Skeletal muscle cell (primary cell): ENCODE measurements around the gene GPC6.
"Not testable (repeated sequence)": the region's sequence is repeated elsewhere in the genome, so short reads cannot be mapped to it uniquely, and the experiment has no call there.

ENCODE experiments used
- DNase-seq: peaks from one replicate; pipeline ENCODE4 v3.0.0-alpha.2; 2010; ENCODE audit warnings: low read depth
- H3K4me3 ChIP-seq: 2 replicates; pipeline ENCODE4 v1.5.1; 2011; ENCODE audit warnings: low read depth, mild to moderate bottlenecking, control low read depth, low read length, moderate library complexity

GPC6 gene

GRCh38 chr13:93305886-93306285 is 79.3 kb downstream of the GPC6 start:
- H3K4me3 ChIP-seq: no peak overlapping the region
- DNase-seq: no peak

GRCh38 chr13:93307136-93307535 is 80.5 kb downstream of the GPC6 start:
- no peak overlapping the region for H3K4me3 ChIP-seq
- no peak for DNase-seq

- no peak overlapping the region for H3K4me3 ChIP-seq
- no peak for DNase-seq
Observed at GRCh38 chr13:93307651-93308050, 81.0 kb downstream of the GPC6 start.

GRCh38 chr13:93309886-93310523 is 83.4 kb downstream of the GPC6 start:
- peak; percentile 80 for DNase-seq
- no peak overlapping the region for H3K4me3 ChIP-seq

- H3K4me3 ChIP-seq: no peak overlapping the region
- no peak for DNase-seq
Observed at GRCh38 chr13:93316841-93317240, 90.2 kb downstream of the GPC6 start.

GRCh38 chr13:93318534-93319254 is 92.1 kb downstream of the GPC6 start:
- no peak overlapping the region for H3K4me3 ChIP-seq
- no peak for DNase-seq

- no peak overlapping the region for H3K4me3 ChIP-seq
- DNase-seq: peak; percentile 18
Observed at GRCh38 chr13:93320942-93321341, 94.3 kb downstream of the GPC6 start.

- H3K4me3 ChIP-seq, DNase-seq: not testable (repeated sequence)
Observed at GRCh38 chr13:93323880-93324279, 97.3 kb downstream of the GPC6 start.

- no peak for DNase-seq
- H3K4me3 ChIP-seq: no peak overlapping the region
Observed at GRCh38 chr13:93325303-93326233, 99.0 kb downstream of the GPC6 start.

- no peak overlapping the region for H3K4me3 ChIP-seq
- DNase-seq: no peak
Observed at GRCh38 chr13:93326234-93326811, 99.7 kb downstream of the GPC6 start.

- no peak for DNase-seq
- H3K4me3 ChIP-seq: no peak overlapping the region
Observed at GRCh38 chr13:93328943-93329342, 102.3 kb downstream of the GPC6 start.

GRCh38 chr13:93336728-93337127 is 110.1 kb downstream of the GPC6 start:
- DNase-seq: no peak
- H3K4me3 ChIP-seq: no peak overlapping the region

GRCh38 chr13:93338030-93338429 is 111.4 kb downstream of the GPC6 start:
- H3K4me3 ChIP-seq: no peak overlapping the region
- no peak for DNase-seq

GRCh38 chr13:93338906-93339305 is 112.3 kb downstream of the GPC6 start:
- H3K4me3 ChIP-seq: no peak overlapping the region
- DNase-seq: no peak

- no peak overlapping the region for H3K4me3 ChIP-seq
- no peak for DNase-seq
Observed at GRCh38 chr13:93339550-93339949, 112.9 kb downstream of the GPC6 start.

- no peak for DNase-seq
- H3K4me3 ChIP-seq: no peak overlapping the region
Observed at GRCh38 chr13:93341517-93341916, 114.9 kb downstream of the GPC6 start.

- no peak overlapping the region for H3K4me3 ChIP-seq
- no peak for DNase-seq
Observed at GRCh38 chr13:93343097-93343496, 116.5 kb downstream of the GPC6 start.

GRCh38 chr13:93344048-93344705 is 117.6 kb downstream of the GPC6 start:
- no peak for DNase-seq
- H3K4me3 ChIP-seq: no peak overlapping the region

GRCh38 chr13:93345024-93345423 is 118.4 kb downstream of the GPC6 start:
- no peak overlapping the region for H3K4me3 ChIP-seq
- DNase-seq: no peak
